ENCODE data around the gene RSPO4. TPM values are rescaled to one million over a fixed set of nuclear protein-coding genes. Genes with fewer than 3 reads are reported as not detected.
A peak's percentile ranks its signal among the peaks of the same experiment; 100 is the strongest.

The RSPO4 gene
- total RNA-seq, 1 donor from 2014 or later = not detected

DNA sequence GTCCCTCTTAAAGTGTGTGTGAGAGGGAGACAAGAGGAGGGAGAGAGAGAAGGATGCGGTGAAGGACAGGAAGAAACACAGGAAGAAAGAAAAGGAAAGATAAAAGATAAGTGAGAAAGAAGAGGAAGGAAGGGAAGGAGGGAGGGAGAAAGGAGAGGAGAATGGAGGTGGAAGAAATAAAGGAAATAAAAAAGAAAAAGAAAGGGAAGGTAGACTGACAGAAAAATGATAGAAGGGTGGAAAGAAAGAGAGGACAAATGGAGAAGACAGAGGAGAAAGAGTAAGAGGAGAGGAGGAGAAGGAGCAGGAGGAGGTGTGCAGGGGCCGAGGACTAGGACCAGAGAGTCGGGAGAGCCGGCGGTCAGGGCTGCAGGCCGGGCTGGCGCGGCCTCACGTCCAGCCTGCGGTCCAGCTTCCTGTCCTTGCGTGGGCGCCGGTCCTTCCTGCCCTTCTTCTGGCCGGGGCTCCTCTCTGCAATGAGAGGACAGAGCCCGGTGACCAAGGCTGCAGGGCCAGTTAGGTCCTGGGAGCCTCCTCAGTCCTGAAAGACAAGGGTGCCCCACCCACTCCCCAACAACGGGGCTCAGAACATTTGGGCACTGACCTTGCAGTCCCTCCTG lies 42.0 kb downstream of the RSPO4 start:
- TF ChIP-seq, protein P1, sequence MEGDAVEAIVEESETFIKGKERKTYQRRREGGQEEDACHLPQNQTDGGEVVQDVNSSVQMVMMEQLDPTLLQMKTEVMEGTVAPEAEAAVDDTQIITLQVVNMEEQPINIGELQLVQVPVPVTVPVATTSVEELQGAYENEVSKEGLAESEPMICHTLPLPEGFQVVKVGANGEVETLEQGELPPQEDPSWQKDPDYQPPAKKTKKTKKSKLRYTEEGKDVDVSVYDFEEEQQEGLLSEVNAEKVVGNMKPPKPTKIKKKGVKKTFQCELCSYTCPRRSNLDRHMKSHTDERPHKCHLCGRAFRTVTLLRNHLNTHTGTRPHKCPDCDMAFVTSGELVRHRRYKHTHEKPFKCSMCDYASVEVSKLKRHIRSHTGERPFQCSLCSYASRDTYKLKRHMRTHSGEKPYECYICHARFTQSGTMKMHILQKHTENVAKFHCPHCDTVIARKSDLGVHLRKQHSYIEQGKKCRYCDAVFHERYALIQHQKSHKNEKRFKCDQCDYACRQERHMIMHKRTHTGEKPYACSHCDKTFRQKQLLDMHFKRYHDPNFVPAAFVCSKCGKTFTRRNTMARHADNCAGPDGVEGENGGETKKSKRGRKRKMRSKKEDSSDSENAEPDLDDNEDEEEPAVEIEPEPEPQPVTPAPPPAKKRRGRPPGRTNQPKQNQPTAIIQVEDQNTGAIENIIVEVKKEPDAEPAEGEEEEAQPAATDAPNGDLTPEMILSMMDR (conservative IDR thresholded peaks at IDR 0.05) = no peak
- no peaks in the 10 kb centered on the region for H3K9me3 Mint-ChIP-seq
- no peaks in the 10 kb centered on the region for H3K36me3 Mint-ChIP-seq (ENCODE audit: low read depth)
- DNase-seq (ENCODE audit: low read depth, low spot score) = no peak
- H3K4me1 Mint-ChIP-seq = no peaks in the 10 kb centered on the region
- no peak overlapping the region for H3K27ac Mint-ChIP-seq (ENCODE audit: unreplicated experiment)
- H3K27me3 Mint-ChIP-seq (ENCODE audit: low read depth) = peaks cover 29% of the 10 kb centered on the region
- no peak overlapping the region for H3K4me3 Mint-ChIP-seq

DNA sequence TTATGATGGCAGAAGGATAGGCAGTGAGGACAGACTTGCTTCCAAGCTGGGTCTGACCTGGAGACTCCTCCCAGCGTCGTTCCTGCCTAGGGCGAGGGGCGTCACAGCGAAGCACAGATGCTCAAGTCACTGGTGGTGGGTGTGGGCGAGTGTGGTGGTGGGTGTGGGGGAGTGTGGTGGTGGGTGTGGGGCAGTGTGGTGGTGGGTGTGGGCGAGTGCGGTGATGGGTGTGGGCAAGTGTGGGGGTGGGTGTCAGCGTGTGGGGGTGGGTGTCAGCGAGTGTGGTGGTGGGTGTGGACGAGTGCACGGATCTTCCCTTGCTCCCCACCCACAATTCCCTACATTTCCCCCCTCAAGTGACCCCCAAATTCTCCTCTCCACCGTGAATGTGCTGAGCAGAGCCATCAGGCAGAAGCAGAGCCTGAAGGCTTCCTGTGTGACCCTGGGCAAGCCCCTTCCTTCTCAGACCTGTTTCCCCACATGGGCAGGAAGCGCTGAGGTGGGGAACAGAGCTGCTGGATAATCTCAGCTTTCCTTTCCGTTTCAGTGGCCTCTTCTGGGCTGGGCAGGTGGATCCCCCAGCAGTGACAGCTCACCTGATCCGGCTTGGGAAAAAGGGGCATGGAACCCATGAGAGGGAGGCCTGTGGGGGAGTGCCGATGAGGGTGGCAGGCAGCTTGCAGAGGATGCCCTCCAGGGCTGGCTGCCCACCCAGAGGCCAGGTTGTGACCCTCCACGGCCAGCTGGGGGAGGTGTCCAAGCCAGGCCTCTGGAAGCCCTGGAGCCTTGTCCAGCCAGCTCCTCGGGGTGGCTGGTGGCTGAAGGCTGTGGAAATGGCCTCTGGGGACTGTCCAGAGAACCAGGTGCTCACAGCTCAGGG lies 42.9 kb downstream of the RSPO4 start:
- no peak for DNase-seq (ENCODE audit: low read depth, low spot score)
- H3K9me3 Mint-ChIP-seq = no peaks in the 10 kb centered on the region
- H3K4me3 Mint-ChIP-seq = no peak overlapping the region
- TF ChIP-seq, protein P1 (conservative IDR thresholded peaks at IDR 0.05) = no peak
- H3K27me3 Mint-ChIP-seq (ENCODE audit: low read depth) = peaks cover 35% of the 10 kb centered on the region
- no peaks in the 10 kb centered on the region for H3K36me3 Mint-ChIP-seq (ENCODE audit: low read depth)
- H3K27ac Mint-ChIP-seq (ENCODE audit: unreplicated experiment) = no peak overlapping the region
- no peaks in the 10 kb centered on the region for H3K4me1 Mint-ChIP-seq

DNA sequence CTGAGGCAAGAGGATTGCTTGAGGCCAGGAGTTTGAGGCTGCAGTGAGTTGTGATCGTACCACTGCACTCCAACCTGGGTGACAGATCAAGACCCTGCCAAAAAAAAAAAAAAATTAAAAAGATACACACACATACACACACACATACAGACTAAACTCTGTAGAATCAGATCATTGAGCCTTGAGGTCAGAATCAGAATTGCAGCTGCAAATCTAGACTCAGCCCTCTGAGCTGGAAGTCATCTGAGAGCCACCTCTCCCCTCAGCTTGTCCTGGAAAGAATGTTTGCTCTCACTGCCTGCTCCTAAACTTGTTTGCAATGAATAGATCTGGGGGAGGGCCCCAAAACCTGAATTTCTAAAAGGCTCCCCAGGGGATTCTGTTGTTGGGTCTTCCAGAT lies 44.6 kb downstream of the RSPO4 start:
- H3K9me3 Mint-ChIP-seq = no peaks in the 10 kb centered on the region
- no peak for DNase-seq (ENCODE audit: low read depth, low spot score)
- H3K4me1 Mint-ChIP-seq = no peaks in the 10 kb centered on the region
- peaks cover 43% of the 10 kb centered on the region for H3K27me3 Mint-ChIP-seq (ENCODE audit: low read depth)
- TF ChIP-seq, protein P1 (conservative IDR thresholded peaks at IDR 0.05) = peak; percentile 29
- H3K4me3 Mint-ChIP-seq = no peak overlapping the region
- H3K27ac Mint-ChIP-seq (ENCODE audit: unreplicated experiment) = no peak overlapping the region
- H3K36me3 Mint-ChIP-seq (ENCODE audit: low read depth) = no peaks in the 10 kb centered on the region

DNA sequence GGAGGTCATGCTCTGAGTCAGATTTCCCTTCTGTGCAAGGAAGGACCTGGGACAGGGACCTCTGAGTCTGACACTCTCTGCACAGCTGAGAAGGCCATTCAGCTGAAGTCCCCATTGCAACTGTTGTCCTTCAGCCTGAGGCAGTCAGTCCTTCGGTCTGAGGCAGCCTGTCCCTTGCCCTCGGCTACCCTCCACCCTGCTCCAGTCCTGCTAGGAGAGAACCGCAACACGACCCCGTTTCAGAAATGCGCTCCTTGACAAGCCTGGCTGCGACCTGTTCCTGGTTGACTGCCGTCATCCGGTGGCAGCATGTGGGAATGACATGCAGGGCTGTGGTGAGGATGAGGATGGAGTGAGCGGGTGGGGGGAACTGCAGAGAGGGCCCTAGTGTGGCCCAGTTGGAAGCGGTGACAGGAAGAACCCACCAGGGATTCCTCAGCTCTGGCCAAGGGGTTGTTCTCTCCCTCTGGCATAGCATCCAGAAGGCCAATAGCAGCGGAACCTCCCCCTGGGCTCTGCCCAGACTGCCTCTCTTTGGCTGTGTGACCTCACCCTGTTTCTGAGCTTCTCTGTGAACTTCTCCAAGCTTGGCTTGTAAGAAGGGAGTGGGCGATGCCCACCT lies 45.7 kb downstream of the RSPO4 start:
- Mint-ChIP-seq H3K4me1 (no peaks in the 10 kb centered on the region), H3K27me3 (ENCODE audit: low read depth) (peaks cover 48% of the 10 kb centered on the region), H3K4me3 (no peak overlapping the region), H3K36me3 (ENCODE audit: low read depth) (no peaks in the 10 kb centered on the region), H3K9me3 (no peaks in the 10 kb centered on the region), H3K27ac (ENCODE audit: unreplicated experiment) (no peak overlapping the region)
- TF ChIP-seq, protein P1 (conservative IDR thresholded peaks at IDR 0.05) = peak; percentile 98
- DNase-seq (ENCODE audit: low read depth, low spot score) = peak; percentile 79

DNA sequence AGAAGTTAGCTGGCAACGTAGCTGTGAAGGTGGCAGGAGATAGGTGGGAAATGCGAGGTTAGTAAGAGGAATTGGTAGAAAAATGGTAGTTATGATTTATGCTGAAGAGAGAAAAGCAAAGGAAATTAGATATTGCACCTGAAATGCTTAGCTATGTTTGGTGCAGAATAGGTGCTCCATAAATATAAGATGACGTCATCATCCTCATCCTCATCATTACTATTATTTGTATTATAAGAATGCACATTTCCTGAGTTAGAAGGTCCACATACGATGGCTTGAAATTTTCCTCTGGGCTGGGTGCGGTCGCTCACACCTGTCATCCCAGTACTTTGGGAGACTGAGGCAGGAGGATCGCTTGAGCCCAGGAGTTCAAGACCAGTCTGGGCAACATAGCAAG lies 46.5 kb downstream of the RSPO4 start:
- Mint-ChIP-seq H3K9me3 (no peaks in the 10 kb centered on the region), H3K27ac (ENCODE audit: unreplicated experiment) (no peak overlapping the region), H3K27me3 (ENCODE audit: low read depth) (peaks cover 46% of the 10 kb centered on the region), H3K4me1 (no peaks in the 10 kb centered on the region), H3K36me3 (ENCODE audit: low read depth) (no peaks in the 10 kb centered on the region), H3K4me3 (no peak overlapping the region)
- TF ChIP-seq, protein P1 (conservative IDR thresholded peaks at IDR 0.05) = no peak
- DNase-seq (ENCODE audit: low read depth, low spot score) = no peak
